ENCODE results near the gene MRPS9. TPM values are rescaled to one million over a fixed set of nuclear protein-coding genes. Genes with fewer than 3 reads are reported as not detected.

The MRPS9 gene
- total RNA-seq, 1 donor from 2014 or later, result 18.7 TPM

DNA sequence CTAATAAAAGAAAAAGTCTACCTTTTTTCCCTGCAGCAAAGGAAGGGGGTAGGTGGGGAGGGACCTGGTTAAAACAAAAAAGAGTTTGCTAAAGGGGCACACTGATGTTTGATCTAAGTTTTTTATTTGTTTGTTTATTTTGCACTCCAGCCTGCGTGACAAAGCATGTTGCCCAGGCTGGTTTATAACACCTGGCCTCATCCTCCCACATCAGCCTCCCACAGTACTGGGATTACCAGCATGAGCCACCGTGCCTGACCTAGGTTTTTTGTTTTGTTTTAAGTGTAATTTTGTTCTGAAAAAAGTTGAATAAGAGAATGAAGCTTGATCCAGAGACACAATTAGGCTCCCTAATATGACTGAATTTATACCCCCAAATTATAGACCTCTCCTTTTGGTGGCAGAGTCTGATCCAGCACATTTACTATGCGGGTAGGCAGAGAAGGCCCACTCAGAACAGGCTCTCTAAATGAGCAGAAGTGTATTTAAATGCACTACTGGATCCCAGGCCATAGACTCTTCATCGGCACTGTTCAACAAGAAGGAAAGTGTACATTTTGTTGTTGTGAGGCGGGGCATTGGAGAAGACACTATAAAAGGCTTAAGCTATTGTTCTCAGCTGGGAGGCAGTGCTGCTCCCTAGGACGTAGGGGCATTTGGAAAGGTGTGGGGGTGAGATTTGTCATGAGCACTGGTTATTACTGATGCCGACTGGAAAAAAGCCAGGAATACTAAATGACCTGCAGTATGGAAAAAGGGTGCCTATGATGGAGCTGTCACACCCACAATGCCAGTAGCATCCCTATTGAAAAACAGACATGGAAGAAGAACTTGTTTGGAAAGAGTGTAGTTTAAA, 32.4 kb downstream of the MRPS9 start:
- Histone ChIP-seq H3K27ac (no peak overlapping the region), H3K27me3 (no peaks in the 10 kb centered on the region), H3K4me3 (no peak overlapping the region), H3K4me1 (no peaks in the 10 kb centered on the region), H3K9me3 (no peaks in the 10 kb centered on the region), H3K36me3 (peaks cover 0 to 2% of the 10 kb centered on the region in 2 donors)
- TF ChIP-seq, protein P1, sequence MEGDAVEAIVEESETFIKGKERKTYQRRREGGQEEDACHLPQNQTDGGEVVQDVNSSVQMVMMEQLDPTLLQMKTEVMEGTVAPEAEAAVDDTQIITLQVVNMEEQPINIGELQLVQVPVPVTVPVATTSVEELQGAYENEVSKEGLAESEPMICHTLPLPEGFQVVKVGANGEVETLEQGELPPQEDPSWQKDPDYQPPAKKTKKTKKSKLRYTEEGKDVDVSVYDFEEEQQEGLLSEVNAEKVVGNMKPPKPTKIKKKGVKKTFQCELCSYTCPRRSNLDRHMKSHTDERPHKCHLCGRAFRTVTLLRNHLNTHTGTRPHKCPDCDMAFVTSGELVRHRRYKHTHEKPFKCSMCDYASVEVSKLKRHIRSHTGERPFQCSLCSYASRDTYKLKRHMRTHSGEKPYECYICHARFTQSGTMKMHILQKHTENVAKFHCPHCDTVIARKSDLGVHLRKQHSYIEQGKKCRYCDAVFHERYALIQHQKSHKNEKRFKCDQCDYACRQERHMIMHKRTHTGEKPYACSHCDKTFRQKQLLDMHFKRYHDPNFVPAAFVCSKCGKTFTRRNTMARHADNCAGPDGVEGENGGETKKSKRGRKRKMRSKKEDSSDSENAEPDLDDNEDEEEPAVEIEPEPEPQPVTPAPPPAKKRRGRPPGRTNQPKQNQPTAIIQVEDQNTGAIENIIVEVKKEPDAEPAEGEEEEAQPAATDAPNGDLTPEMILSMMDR (IDR thresholded peaks at IDR 0.05), result no peak
- intact Hi-C loops (cut with DNase I), result no loop called here
- no peak for DNase-seq (ENCODE audit: low spot score in 2 of 2)

DNA sequence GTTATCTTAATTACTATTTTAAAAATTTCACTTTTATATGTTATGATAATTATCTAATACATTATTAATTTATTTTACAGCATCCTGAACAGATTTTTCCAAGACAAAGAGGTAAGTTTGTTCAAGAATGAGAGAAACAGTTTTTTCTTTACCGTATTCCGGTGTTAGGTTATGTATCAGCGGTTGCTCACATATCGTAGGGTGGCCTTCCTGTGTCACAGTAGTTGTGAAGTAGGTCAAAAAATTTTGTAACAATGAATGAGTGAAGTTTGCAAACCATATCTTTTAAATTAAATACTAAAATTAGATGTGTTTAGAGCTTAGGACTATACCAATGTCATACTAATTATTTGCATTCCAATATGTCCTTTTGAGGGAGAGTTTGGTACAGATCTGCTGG, 33.5 kb downstream of the MRPS9 start:
- no peaks in the 10 kb centered on the region for H3K27me3 ChIP-seq
- no peak overlapping the region for H3K27ac ChIP-seq
- H3K4me1 ChIP-seq, result no peaks in the 10 kb centered on the region
- TF ChIP-seq, protein P1 (IDR thresholded peaks at IDR 0.05), result no peak
- intact Hi-C loops (cut with DNase I), result no loop called here
- no peaks in the 10 kb centered on the region for H3K9me3 ChIP-seq
- DNase-seq (ENCODE audit: low spot score in 2 of 2), result no peak
- no peaks in the 10 kb centered on the region for H3K36me3 ChIP-seq
- no peak overlapping the region for H3K4me3 ChIP-seq

DNA sequence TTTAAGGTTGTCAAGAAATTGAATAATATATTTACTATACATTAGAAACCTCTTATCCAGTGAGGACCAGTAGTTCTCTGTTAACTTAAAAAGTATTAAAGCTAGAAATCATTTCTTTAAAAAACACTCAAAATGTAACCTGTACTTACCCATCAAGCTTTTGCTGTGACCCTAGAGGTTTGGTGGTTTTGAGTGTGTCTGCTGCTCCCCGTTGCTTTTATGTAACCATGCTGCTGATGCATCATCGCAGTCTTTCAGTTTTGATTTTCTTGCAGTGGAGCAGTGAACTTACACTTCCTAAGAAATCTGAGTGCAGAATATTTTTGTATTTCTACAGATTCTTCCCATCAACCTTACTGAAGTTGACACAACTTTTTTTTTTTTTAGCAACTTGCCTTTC, 34.2 kb downstream of the MRPS9 start:
- H3K4me3 ChIP-seq, result no peak overlapping the region
- H3K27me3 ChIP-seq, result no peaks in the 10 kb centered on the region
- intact Hi-C loops (cut with DNase I), result no loop called here

DNA sequence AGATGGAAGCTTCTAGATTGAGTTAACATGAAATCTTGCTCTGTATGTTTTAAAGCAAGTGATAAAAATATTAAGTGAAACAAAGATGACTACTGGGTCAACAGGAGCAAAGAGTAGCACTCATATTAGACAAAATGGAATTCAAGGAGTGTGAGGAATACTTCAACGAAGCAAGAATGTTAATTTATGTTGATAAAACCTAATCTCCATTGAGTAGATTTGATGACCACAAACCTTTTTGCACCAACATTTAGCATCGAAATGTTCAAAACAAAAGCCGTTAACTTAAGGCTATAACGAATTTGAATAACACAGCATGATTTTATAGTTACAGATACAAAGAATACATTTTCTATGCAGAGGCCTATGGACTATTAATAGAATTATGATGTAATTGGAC, 35.7 kb downstream of the MRPS9 start:
- Histone ChIP-seq H3K36me3 (no peaks in the 10 kb centered on the region), H3K4me3 (no peak overlapping the region), H3K4me1 (no peaks in the 10 kb centered on the region), H3K9me3 (no peaks in the 10 kb centered on the region), H3K27ac (no peak overlapping the region), H3K27me3 (no peaks in the 10 kb centered on the region)
- TF ChIP-seq, protein P1 (IDR thresholded peaks at IDR 0.05), result no peak
- intact Hi-C loops (cut with DNase I), result no loop called here
- no peak for DNase-seq (ENCODE audit: low spot score in 2 of 2)

More for the DNA sequence above, 34.2 kb downstream of the MRPS9 start:
- TF ChIP-seq, protein P1 (IDR thresholded peaks at IDR 0.05), result no peak
- H3K36me3 ChIP-seq, result no peaks in the 10 kb centered on the region
- no peaks in the 10 kb centered on the region for H3K4me1 ChIP-seq
- no peak overlapping the region for H3K27ac ChIP-seq
- H3K9me3 ChIP-seq, result no peaks in the 10 kb centered on the region
- no peak for DNase-seq (ENCODE audit: low spot score in 2 of 2)

DNA sequence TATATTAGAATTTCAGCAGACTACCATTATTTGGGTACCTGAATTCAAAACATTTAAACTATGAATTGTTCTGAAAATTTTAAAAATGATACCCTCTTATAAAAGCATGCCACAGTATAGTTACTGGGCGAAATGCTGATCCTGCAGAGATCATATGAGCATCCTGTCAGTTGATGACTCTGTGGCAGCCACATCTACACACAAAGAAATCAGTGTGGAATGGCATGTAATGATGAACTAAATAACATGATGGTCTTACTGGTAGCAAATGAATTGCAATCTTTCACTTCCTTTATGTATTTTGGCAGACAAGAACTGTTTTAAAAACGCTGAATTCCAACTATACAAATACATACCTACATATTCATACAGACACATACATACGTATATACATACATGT, 38.3 kb downstream of the MRPS9 start:
- TF ChIP-seq, protein P1 (IDR thresholded peaks at IDR 0.05), result no peak
- H3K4me1 ChIP-seq, result peaks cover 0 to 2% of the 10 kb centered on the region in 2 donors
- H3K36me3 ChIP-seq, result no peaks in the 10 kb centered on the region
- no peak overlapping the region for H3K4me3 ChIP-seq
- intact Hi-C loops (cut with DNase I), result no loop called here
- H3K9me3 ChIP-seq, result no peaks in the 10 kb centered on the region
- DNase-seq (ENCODE audit: low spot score in 2 of 2), result no peak
- no peak overlapping the region for H3K27ac ChIP-seq
- H3K27me3 ChIP-seq, result no peaks in the 10 kb centered on the region

Data from ascending aorta (tissue), 2 donors.